Bronchial epithelial cell (primary cell): ENCODE results near the gene CAMK1. TPM values are rescaled to one million over a fixed set of nuclear protein-coding genes. Genes with fewer than 3 reads are reported as not detected.

Experiments used
- DNase-seq: peaks from one replicate; pipeline ENCODE4 v3.0.0-alpha.2; 2010; ENCODE audit warnings: low read depth
- FAIRE-seq: peaks from 2 replicates; lab custom pipeline; 2011; peaks lifted over from hg19 to GRCh38; lab: Jason Lieb, UNC
- H3K27me3 ChIP-seq: 2 replicates; pipeline ENCODE4 v1.5.1; 2011; ENCODE audit warnings: low read length; ENCODE audit not compliant: control insufficient read depth, insufficient read depth
- H3K36me3 ChIP-seq: 2 replicates; pipeline ENCODE4 v1.5.1; 2011; ENCODE audit warnings: low read length; ENCODE audit not compliant: control insufficient read depth, insufficient read depth
- H3K4me3 ChIP-seq: 2 replicates; pipeline ENCODE4 v1.5.1; 2011; ENCODE audit warnings: mild to moderate bottlenecking, low read depth, low read length, control low read depth
- CTCF ChIP-seq: IDR thresholded peaks from 2 replicates; pipeline ENCODE4 v1.5.1; 2011; ENCODE audit warnings: mild to moderate bottlenecking, moderate library complexity, low read length, control low read depth, inconsistent platforms; ENCODE audit not compliant: insufficient read depth, severe bottlenecking
- total RNA-seq: library from RNA; depleted of rRNA; stranded (reverse); fragments of >200 nt; gene quantifications from 2 replicates; pipeline ENCODE4 v1.2.1, GENCODE V29; 2014

The CAMK1 gene
- total RNA-seq, 1 donor from 2014 or later, result 18.2 TPM

GRCh38 chr3:9786209-9786739 is 16.5 kb upstream of the CAMK1 start:
- DNase-seq (no peak), FAIRE-seq (no peak)
- no peak for TF ChIP-seq CTCF
- Histone ChIP-seq H3K4me3 (no peak overlapping the region), H3K36me3 (peaks cover 19% of the 10 kb centered on the region), H3K27me3 (no peaks in the 10 kb centered on the region)

GRCh38 chr3:9785602-9786001 is 15.9 kb upstream of the CAMK1 start:
- Histone ChIP-seq H3K36me3 (peaks cover 17% of the 10 kb centered on the region), H3K27me3 (no peaks in the 10 kb centered on the region), H3K4me3 (no peak overlapping the region)
- no peak for DNase-seq
- no peak for TF ChIP-seq CTCF
- no peak for FAIRE-seq

GRCh38 chr3:9784965-9785364 is 15.2 kb upstream of the CAMK1 start:
- FAIRE-seq (no peak), DNase-seq (no peak)
- peaks cover 21% of the 10 kb centered on the region for H3K36me3 ChIP-seq
- H3K4me3 ChIP-seq, result no peak overlapping the region
- no peaks in the 10 kb centered on the region for H3K27me3 ChIP-seq
- TF ChIP-seq CTCF, result no peak

GRCh38 chr3:9783954-9784353 is 14.2 kb upstream of the CAMK1 start:
- DNase-seq (no peak), FAIRE-seq (no peak)

DNA sequence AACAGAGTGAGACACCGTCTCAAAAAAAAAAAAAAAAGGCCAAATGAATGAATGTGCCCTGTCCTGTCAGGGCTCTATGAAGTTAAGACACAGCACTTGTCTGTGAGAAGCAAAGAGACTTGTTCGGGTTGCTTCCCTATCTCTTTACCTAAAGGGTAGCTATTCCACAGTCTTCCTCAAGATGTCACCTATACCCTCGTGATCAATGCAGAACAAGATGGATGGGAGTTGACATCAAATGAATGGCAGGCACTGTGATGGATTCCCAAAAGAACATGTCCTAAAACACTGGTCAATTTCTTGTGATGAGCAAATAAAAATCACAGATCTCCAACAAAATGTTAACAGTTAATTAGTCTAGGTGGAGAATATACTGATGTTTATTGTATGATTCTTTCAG is 13.0 kb upstream of the CAMK1 start:
- no peak for FAIRE-seq

More at GRCh38 chr3:9783954-9784353, 14.2 kb upstream of the CAMK1 start:
- no peak overlapping the region for H3K4me3 ChIP-seq
- TF ChIP-seq CTCF, result no peak
- H3K36me3 ChIP-seq, result peaks cover 21% of the 10 kb centered on the region
- H3K27me3 ChIP-seq, result no peaks in the 10 kb centered on the region

More for the DNA sequence above, 13.0 kb upstream of the CAMK1 start:
- peaks cover 21% of the 10 kb centered on the region for H3K36me3 ChIP-seq
- H3K4me3 ChIP-seq, result no peak overlapping the region
- DNase-seq, result peak; percentile 37
- no peaks in the 10 kb centered on the region for H3K27me3 ChIP-seq
- no peak for TF ChIP-seq CTCF
